GM04503 (cell line): ENCODE measurements around the gene ITSN2.
A peak's percentile ranks its signal among the peaks of the same experiment; 100 is the strongest.
"Not testable (repeated sequence)": the region's sequence is repeated elsewhere in the genome, so short reads cannot be mapped to it uniquely, and the experiment has no call there.

Source experiments
- DNase-seq: peaks from one replicate; pipeline ENCODE4 v3.0.0-alpha.2; 2012; ENCODE audit warnings: low read depth

The ITSN2 gene

GRCh38 chr2:24360050-24360962 lies at the start of gene ITSN2:
Gene ITSN2 (minus strand): TSS chr2:24360536. CDS start chr2:24328082, 32,454 bp downstream.
- DNase-seq: peak; percentile 18

- DNase-seq: no peak
Measured at GRCh38 chr2:24409171-24409570, 48.8 kb upstream of the ITSN2 start.

GRCh38 chr2:24408704-24409103 lies 48.4 kb upstream of the ITSN2 start:
- DNase-seq: not testable (repeated sequence)

DNA sequence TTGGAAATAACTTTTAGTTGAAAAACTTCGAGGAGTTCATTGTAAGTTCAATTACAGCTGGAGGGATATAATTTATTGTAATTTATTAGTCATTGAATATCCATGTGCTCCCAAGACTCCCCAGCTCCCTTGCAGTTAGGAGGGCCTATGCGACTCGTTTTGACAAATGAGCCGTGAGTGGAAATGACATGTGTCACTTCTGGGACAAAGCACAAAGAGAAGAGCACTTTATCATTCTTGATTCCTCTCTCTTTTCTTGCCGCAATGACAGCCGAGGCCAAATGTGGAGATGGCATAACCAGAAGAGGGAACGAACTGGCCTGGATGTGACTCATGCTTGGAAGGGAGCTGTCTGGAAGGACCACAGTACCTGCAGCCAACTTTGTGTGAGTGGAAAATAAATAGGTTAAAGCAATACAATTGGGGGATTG lies 44.2 kb upstream of the ITSN2 start:
- peak; percentile 20 for DNase-seq

DNA sequence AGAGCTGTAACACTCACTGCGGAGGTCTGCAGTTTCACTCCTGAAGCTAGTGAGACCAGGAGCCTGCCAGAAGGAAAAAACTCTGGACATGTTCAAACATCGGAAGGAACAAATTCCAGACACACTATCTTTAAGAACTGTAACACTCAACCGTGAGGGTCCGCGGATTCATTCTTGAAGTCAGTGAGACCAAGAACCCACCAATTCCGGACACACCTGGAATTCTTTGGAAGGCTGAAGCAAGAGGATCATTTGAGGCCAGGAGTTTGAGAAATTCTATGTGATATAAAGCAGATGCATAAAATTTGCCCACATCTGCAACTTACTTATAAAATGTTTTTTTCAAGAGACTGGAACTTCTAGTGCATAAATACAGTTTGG lies 43.5 kb upstream of the ITSN2 start:
- DNase-seq: no peak

GRCh38 chr2:24403168-24403831 lies 43.0 kb upstream of the ITSN2 start:
- no peak for DNase-seq

DNA sequence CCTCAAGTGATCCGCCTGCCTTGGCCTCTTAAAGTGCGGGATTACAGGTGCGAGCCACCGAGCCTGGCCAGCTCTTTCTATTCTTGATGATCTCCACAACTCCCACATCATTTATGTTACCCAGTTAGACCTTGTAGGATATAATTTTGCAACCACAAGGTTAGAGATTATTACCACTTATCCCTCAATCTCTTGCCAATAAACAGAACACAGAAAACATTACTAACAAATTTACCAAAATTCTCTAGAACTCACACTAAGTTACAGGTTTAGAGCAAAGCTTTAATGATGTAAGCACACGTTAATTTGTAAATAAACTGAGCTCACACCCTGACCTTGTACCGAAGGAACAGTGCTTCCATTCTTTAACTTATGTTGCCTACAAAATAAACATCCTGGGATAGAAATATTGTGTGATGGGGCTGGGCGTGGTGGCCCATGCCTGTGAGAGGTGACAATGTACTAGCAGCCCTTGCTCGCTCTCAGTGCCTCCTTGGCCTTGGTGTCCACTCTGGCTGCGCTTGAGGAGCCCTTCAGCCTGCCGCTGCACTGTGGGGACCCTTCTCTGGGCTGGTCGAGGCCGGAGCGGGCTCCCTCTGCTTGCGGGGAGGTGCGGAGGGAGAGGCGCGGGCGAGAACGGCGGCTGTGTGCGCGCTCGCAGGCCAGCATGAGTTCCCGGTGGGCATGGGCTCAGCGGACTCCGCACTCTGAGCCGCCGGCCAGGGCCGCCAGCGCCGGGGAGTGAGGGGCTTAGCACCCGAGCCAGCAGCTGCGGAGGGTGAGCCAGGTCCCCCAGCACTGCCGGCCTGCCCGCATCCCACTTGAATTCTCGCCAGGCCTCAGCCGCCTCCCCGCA lies 42.1 kb upstream of the ITSN2 start:
- no peak for DNase-seq

DNA sequence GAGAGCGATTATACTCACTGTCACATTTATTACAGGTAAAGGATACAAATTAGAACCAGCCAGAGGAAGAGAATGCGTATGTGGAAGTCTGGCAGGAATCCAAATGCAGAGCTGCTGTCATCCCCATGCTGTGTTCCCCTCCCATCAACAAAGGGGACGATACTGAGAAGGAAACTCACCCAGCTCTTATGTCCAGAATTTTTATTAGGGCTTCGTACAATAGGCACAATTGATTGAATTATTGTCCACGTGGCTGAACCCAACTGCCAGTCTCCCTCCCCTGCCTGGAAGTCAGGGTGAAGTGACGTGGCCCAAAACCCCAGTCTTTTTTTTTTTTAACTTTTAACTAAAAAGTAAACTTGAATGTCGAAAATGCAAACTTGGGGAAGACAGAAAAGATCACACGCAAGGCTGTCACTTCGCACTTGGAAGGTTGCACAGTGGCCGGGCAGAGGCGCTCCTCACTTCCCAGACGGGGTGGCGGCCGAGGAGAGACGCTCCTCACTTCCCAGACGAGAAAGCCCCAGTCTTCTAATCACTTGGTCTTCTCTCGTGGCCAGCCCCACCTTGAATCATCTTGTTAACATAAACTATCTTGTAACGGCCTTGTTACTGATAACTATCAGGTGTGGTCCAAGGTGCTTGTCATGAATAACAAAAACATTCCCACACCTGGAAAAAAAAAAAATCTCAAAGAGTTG lies 40.0 kb upstream of the ITSN2 start:
- no peak for DNase-seq

DNA sequence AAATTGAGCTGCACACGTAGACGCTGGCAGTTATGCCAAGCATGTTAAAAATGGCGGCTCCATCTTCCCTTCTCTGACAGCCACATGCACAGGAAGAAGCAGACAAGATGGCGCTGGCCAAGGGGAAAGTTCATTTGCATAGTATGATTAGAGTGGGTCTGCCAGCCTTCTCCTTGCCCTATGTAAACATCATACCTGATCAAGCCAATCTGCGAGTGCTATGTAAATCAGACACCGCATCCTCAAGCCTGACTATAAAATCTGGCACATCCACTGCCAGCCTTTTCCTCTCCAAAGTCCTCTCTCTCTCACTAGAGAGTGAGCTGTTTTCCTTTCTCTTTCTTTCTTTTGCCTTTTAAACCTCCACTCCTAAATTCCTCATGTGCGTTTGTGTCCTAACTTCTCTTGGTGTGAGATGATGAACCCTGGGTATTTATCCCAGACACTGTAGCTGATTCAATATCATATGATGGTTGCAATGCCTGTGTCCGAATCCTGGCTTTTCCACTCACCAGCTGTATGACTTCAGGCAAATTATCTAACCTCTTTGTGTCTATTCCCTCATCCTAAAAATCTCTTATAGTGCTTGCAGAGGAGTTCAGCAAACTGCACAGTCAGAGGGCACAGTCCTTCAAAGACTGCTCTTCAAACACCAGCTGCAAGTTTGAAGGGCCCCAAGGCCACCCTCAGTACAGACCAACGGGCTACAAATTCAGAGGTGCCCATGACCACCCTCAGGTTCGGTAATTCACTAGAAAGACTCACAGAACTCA lies 39.3 kb upstream of the ITSN2 start:
- DNase-seq: no peak

DNA sequence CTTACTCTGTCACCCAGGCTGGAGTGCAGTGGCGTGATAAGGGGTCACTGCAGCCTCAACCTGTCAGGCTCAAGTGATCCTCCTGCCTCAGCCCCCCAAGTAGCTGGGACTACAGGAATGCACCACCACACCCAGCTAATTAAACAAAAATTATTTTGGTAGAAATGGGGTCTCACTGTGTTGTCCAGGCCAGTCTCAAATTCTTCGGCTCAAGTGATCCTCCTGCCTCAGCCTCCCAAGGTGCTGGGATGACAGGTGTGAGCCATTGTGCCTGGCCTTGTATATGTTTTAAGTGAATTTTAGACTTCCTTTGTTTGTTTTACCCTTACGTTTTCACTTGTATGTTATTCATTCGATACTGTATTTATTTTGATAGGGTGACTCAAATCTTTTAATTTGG lies 34.7 kb upstream of the ITSN2 start:
- DNase-seq: no peak

DNA sequence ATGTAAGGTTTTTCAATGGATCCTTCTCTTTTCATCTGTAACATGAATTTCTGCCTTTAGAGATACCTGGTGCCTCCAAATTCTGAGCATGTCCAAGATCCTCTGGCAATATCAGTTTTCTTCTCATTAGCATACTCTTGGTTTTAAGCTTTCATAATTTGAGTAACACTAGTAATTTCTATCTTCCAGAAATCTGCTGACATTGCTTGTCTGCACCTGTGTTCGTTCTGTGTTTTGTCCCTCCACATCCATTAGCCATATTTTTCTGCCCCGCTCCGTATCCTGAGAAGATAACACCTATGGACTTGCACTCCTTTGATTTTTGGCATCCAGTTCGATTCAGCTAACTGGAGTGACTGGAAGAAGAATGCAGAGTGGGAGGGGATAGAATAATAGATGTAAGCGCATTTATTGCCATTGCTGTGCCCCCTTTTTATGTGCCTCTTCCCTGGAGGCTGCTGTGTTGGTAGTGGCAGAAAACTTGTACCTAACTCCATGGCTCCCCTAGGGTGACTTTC lies 32.3 kb upstream of the ITSN2 start:
- no peak for DNase-seq

DNA sequence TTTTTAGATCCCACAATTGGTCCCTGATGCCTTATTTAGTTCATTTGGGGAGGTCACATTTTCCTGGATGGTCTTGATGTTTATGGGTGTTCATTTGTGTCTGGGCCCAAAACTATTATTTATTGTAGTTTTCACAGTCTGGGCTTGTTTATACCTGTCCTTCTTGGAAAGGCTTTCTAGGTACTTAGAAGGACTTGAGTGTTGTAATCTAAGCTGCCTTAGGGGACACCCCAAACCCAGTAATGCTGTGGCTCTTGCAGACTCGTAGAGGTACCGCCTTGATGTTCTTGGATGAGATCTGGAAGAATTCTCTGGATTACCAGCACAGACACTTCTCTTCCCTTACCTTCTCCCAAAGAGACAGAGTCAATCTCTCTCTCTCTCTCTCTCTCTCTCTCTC lies 25.0 kb upstream of the ITSN2 start:
- DNase-seq: no peak

DNA sequence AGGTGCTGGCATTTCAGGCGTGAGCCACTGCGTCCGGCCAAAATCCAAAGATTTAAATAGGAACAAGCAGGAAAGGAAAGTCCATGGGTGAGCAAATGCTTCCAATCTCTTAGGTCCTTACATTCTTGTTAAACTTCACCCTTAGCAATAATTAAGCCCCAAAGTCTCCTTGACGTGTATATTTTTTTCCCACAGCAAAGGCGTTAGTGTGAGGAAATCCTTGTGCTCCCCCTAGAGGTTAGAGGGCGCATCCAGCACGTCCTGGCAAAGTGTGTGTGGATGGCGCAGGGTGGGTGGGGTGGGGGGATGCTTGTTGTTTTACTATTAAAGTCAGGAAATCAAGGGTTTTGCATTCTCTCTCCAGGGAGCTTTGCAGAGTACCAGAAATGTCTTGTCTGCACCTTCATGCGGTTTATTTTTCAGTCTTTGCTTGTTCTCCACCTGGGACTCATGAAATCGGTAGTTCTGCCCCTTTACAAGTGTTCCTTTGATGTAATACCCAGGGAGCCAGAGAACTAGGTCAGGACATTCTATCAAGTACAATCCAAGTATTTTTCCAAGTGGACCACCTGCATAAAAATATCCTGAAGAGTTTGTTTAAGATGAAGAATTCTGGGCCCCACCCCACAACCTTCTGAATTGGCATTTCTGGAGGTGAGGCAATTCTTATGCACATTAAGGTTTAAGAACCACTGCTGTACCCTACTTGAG lies 22.2 kb upstream of the ITSN2 start:
- DNase-seq: peak; percentile 15

DNA sequence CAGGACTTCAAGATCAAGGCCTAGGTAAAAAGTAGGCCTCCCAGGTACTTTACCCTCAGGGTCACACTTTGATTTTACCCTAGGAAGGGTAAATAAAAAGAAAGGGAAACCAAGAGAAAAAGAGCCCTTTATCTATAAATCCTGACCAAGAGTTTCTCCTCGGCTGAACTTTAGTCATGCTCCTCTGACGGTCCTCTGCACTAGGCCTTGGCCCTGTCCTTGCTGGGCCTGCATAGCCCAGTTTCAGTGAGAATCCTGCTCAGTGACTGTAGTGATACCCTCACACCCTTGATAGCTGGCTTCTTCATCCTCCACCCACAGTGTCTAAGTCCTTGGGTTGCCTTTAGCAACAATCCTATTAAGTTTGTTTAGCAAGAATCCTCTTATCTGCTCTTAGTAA lies 20.5 kb upstream of the ITSN2 start:
- no peak for DNase-seq

GRCh38 chr2:24375349-24376087 lies 15.2 kb upstream of the ITSN2 start:
- no peak for DNase-seq

GRCh38 chr2:24374301-24374700 lies 14.0 kb upstream of the ITSN2 start:
- no peak for DNase-seq

- no peak for DNase-seq
Measured at GRCh38 chr2:24372033-24372432, 11.7 kb upstream of the ITSN2 start.

DNA sequence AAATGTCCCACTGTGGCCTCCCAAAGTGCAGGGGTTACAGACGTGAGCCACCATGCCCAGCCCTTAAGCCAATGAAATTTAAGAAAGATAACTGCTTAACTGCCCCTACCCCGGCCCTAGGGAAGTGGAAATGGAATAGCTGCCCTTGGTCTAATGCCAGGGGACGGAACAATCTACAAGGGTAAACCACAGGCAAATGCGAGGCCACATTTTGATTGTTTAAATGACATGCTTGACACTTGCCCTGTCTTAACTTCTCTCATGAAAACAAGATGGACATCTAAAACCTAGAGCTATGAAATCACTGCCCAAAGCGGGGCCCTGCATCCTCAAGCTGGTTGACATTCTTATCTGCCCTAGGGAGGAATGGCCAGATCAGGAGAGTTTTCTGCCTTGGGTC lies 5.5 kb upstream of the ITSN2 start:
- no peak for DNase-seq

DNA sequence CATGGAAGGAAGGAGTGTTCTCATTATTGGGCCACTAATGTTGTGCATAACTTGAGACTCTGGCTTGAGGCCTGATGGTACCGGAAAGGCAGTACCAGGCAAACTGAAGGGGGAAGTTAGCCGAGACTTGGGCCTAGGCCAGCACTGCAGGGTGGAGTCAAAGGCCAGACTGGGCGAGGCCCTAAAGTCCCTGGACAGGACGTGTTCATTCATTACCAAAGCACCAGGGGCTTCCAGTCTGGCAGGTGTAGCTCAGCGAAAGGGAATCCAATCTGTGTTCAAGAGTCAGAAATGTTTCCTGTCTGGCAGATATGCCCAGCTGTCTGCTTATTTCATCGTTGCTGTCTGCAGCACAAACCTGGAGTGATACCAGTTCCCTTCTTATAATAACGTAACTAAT lies 4.7 kb upstream of the ITSN2 start:
- no peak for DNase-seq
